MCF 10A (cell line): ENCODE measurements around the gene ASB2. TPM values are rescaled to one million over a fixed set of nuclear protein-coding genes. Genes with fewer than 3 reads are reported as not detected.
A peak's percentile ranks its signal among the peaks of the same experiment; 100 is the strongest.

ENCODE experiments used
- BruUV-seq: library from RNA; stranded (reverse); fragments of 400-500 nt; replicated peaks from 2 replicates; lab custom pipeline; 2021; lab: Mats Ljungman, UMichigan
- CTCF ChIA-PET: fragments of 300-600 bp; sonication (Branson Sonifier 250); formaldehyde crosslinking; extraction: SDS; loops from one replicate; lab custom pipeline; 2021; ENCODE audit warnings: antibody characterized with exemption, inconsistent platforms; lab: Yijun Ruan, JAX
- POLR2A ChIA-PET: fragments of 300-600, 350-650 bp; sonication (Branson Sonifier 250); formaldehyde crosslinking; extraction: SDS; loops from one replicate; lab custom pipeline; 2020; ENCODE audit warnings: antibody characterized with exemption, inconsistent platforms; lab: Yijun Ruan, JAX
- DNase-seq: peaks from one replicate; pipeline ENCODE4 v3.0.0-alpha.2; 2018; ENCODE audit not compliant: unreplicated experiment
- H3K27ac Mint-ChIP-seq: one replicate; pipeline ENCODE4 v1.8.0; 2022; ENCODE audit warnings: mild to moderate bottlenecking, low read depth, mixed read lengths; ENCODE audit not compliant: unreplicated experiment
- H3K27me3 Mint-ChIP-seq: one replicate; pipeline ENCODE4 v1.8.0; 2022; ENCODE audit warnings: mixed read lengths; ENCODE audit not compliant: insufficient read depth, unreplicated experiment
- H3K36me3 Mint-ChIP-seq: one replicate; pipeline ENCODE4 v1.8.0; 2022; ENCODE audit warnings: mild to moderate bottlenecking, moderate library complexity, mixed read lengths; ENCODE audit not compliant: insufficient read depth, unreplicated experiment
- H3K4me1 Mint-ChIP-seq: one replicate; pipeline ENCODE4 v1.8.0; 2022; ENCODE audit warnings: mixed read lengths; ENCODE audit not compliant: insufficient read depth, unreplicated experiment
- H3K4me3 Mint-ChIP-seq: one replicate; pipeline ENCODE4 v1.8.0; 2022; ENCODE audit warnings: mild to moderate bottlenecking, moderate library complexity, mixed read lengths; ENCODE audit not compliant: unreplicated experiment
- H3K9me3 Mint-ChIP-seq: one replicate; pipeline ENCODE4 v1.8.0; 2022; ENCODE audit warnings: mixed read lengths; ENCODE audit not compliant: unreplicated experiment
- CTCF ChIP-seq: fragments of 200-600 bp; IDR thresholded peaks from one replicate; pipeline ENCODE4 v1.8.0; 2022; ENCODE audit warnings: antibody characterized with exemption, mild to moderate bottlenecking; ENCODE audit not compliant: unreplicated experiment
- intact Hi-C: fragments of 100-400 bp; cut with micrococcal nuclease; formaldehyde crosslinking; loops from 2 replicates; pipeline ENCODE4 v1.14.1; 2022
- total RNA-seq: library from RNA; stranded (reverse); gene quantifications from 2 replicates; pipeline ENCODE4 v1.2.3, GENCODE V29; 2022

The ASB2 gene
- total RNA-seq, 1 experiment from 2014 or later: not detected

DNA sequence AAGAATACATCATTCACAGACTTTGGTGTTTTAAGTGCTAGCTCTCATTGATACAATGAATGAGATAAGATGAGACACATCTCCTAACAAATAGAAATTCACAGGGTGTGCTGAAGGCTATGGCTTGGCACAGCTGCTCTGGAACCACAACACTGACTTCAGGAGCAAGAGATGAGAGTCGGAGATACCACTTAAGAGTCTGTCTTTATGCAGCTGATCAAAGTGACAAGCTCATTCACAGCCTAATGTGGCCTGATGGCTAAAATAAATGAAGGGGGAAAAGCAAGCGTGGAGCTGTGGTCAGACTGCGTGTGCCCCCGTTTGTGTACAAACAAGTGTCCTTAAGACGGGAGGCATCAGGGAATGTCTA, 78.9 kb downstream of the ASB2 start:
- no peaks in the 10 kb centered on the region for H3K9me3 Mint-ChIP-seq
- peaks cover 5% of the 10 kb centered on the region for H3K4me1 Mint-ChIP-seq
- CTCF ChIA-PET: interaction anchor here (0.5 to 13.2 kb wide), 5 partner anchors 14 to 243 kb away, joined by 3 to 135 read pairs (median 3); no protein-coding TSS in a partner anchor
- POLR2A ChIA-PET: no interaction called here
- intact Hi-C loops: loop anchor here (10.0 kb wide), 1 partner anchor 113 kb away; the partner anchor contains the start of gene PRIMA1
- no peaks in the 10 kb centered on the region for H3K36me3 Mint-ChIP-seq
- no peak for DNase-seq
- H3K4me3 Mint-ChIP-seq: no peak overlapping the region
- no TSS peak for BruUV-seq
- no peak overlapping the region for H3K27ac Mint-ChIP-seq
- TF ChIP-seq CTCF: no peak
- peaks cover 9% of the 10 kb centered on the region for H3K27me3 Mint-ChIP-seq

GRCh38 chr14:93895023-93895604, 81.3 kb downstream of the ASB2 start:
- no peak for DNase-seq
- Mint-ChIP-seq H3K4me1 (peaks cover 20% of the 10 kb centered on the region), H3K4me3 (no peak overlapping the region), H3K36me3 (no peaks in the 10 kb centered on the region), H3K9me3 (no peaks in the 10 kb centered on the region), H3K27ac (no peak overlapping the region), H3K27me3 (peaks cover 15% of the 10 kb centered on the region)
- no peak for TF ChIP-seq CTCF
- ChIA-PET CTCF (interaction anchor here (0.7 to 13.2 kb wide), 4 partner anchors 11 to 655 kb away, joined by 3 to 135 read pairs (median 6); no protein-coding TSS in a partner anchor), POLR2A (no interaction called here)
- intact Hi-C loops: loop anchor here (10.0 kb wide), 1 partner anchor 110 kb away; the partner anchor contains the start of gene PRIMA1
- BruUV-seq: no TSS peak

- no peak overlapping the region for H3K27ac Mint-ChIP-seq
- TF ChIP-seq CTCF: no peak
- H3K4me1 Mint-ChIP-seq: peaks cover 20% of the 10 kb centered on the region
- ChIA-PET CTCF (interaction anchor here (0.7 to 2.8 kb wide), 15 partner anchors 8 to 239 kb away, joined by 3 to 58 read pairs (median 4); partner anchors contain the start of gene CCDC197), POLR2A (interaction anchor here (0.6 kb wide), 1 partner anchor 145 kb away, joined by 3 read pairs; no protein-coding TSS in a partner anchor)
- intact Hi-C loops: loop anchor here (1.0 to 10.0 kb wide), 2 partner anchors 109 to 238 kb away; partner anchors contain the start of gene PRIMA1
- H3K36me3 Mint-ChIP-seq: no peaks in the 10 kb centered on the region
- BruUV-seq: no TSS peak
- no peak for DNase-seq
- no peaks in the 10 kb centered on the region for H3K9me3 Mint-ChIP-seq
- H3K27me3 Mint-ChIP-seq: peaks cover 24% of the 10 kb centered on the region
- no peak overlapping the region for H3K4me3 Mint-ChIP-seq
Measured at GRCh38 chr14:93893661-93894261, 82.6 kb downstream of the ASB2 start.

- TF ChIP-seq CTCF: peak; percentile 96
- Mint-ChIP-seq H3K27me3 (peaks cover 32% of the 10 kb centered on the region), H3K4me1 (peaks cover 20% of the 10 kb centered on the region), H3K27ac (no peak overlapping the region), H3K4me3 (no peak overlapping the region), H3K9me3 (no peaks in the 10 kb centered on the region), H3K36me3 (no peaks in the 10 kb centered on the region)
- ChIA-PET CTCF (interaction anchor here (0.7 to 2.8 kb wide), 15 partner anchors 9 to 242 kb away, joined by 3 to 58 read pairs (median 3); partner anchors contain the start of gene CCDC197), POLR2A (no interaction called here)
- intact Hi-C loops: loop anchor here (1.0 to 10.0 kb wide), 2 partner anchors 108 to 238 kb away; partner anchors contain the start of gene PRIMA1
- DNase-seq: peak; percentile 74
- BruUV-seq: no TSS peak
Measured at GRCh38 chr14:93892923-93893558, 83.3 kb downstream of the ASB2 start.
